ENCODE results near the gene PDIK1L.

GRCh38 chr1:26094076-26094669, 17.5 kb upstream of the PDIK1L start:
- TF ChIP-seq CTCF (IDR thresholded peaks at IDR 0.05) = no peak
- no peak for TF ChIP-seq POLR2A (IDR thresholded peaks at IDR 0.05)
- TF ChIP-seq EP300 (IDR thresholded peaks at IDR 0.05) = no peak

Measured in tibial nerve (tissue), 4 donors.